Neural progenitor cell (in vitro differentiated cells): ENCODE data around the gene EFNA5.
"Not testable (repeated sequence)": the region's sequence is repeated elsewhere in the genome, so short reads cannot be mapped to it uniquely, and the experiment has no call there.

Experiments used
- CTCF ChIP-seq: fragments of 200-600 bp; sonication (generic); IDR thresholded peaks from 2 replicates; pipeline ENCODE4 v1.5.1; 2017; ENCODE audit warnings: antibody characterized with exemption, mild to moderate bottlenecking
- EZH2 ChIP-seq: fragments of 200-600 bp; sonication (generic); IDR thresholded peaks from 2 replicates; pipeline ENCODE4 v1.6.1; 2017; ENCODE audit warnings: antibody characterized with exemption, mild to moderate bottlenecking, moderate library complexity
- EZH2phosphoT487 ChIP-seq: fragments of 200-600 bp; sonication (generic); IDR thresholded peaks from 2 replicates; pipeline ENCODE4 v1.6.1; 2017; ENCODE audit warnings: antibody characterized with exemption

GRCh38 chr5:107451827-107452226, 218.9 kb downstream of the EFNA5 start:
- not testable (repeated sequence) for TF ChIP-seq CTCF, EZH2phosphoT487, EZH2
